DMS53 treated with DMSO at 0.1 percent for 48 hours (cell line): Measurements from ENCODE around the gene ADCY7.

Experiments
- DNase-seq: peaks from one replicate; lab custom pipeline; 2025; ENCODE audit not compliant: unreplicated experiment; lab: John Stamatoyannopoulos, UW

ADCY7 gene

DNA sequence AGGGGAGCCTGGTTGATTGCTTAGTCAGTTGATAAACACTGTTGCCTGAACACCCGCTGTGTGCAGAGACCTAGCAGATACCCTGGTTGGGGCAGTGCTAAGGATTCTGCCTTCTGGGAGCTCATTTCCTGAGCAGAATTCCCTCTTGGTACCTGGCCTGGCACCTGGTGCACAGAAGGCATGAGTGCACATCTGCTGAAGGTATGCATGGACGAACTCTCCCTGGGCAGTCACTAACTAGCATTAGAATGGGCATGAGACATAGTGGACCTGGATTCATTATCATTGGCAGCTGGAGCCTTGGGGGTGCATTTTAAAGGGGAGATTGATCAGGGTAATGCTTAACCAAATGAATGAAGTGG, 13.1 kb downstream of the ADCY7 start:
- peak; percentile 47 for DNase-seq

- no peak for DNase-seq
These were observed 14.6 kb downstream of the ADCY7 start for GRCh38 chr16:50280932-50281331.

DNA sequence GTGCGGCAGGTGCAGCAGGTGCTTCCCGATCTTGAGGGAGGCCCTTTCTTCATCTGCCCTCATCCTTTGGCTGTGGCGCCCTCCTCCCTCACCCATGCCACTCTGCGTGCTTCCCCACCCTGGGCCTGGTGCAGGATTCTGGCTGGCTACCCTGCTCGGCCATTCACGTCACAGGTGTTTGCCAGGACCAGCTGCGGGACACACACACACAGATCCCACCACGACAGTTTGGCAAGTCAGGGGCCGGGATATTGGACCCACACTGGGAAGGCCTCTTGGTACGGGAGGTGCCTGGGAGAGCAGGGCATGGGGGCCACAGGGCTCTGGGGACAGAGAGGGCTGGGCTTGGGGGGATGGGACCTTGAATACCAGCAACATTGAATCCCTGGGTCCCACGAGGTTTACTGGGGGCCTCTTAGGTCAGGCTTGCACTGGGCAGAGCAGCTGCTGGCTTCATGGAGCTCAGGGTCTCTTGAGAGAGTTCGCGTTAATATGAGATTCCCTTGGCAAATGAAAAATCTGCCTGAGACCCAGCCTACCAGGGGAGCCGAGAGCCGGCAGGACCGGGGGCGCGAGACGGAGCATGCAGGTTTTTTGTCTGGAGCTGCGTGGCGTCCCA, 15.1 kb downstream of the ADCY7 start:
- peak; percentile 88 for DNase-seq

DNA sequence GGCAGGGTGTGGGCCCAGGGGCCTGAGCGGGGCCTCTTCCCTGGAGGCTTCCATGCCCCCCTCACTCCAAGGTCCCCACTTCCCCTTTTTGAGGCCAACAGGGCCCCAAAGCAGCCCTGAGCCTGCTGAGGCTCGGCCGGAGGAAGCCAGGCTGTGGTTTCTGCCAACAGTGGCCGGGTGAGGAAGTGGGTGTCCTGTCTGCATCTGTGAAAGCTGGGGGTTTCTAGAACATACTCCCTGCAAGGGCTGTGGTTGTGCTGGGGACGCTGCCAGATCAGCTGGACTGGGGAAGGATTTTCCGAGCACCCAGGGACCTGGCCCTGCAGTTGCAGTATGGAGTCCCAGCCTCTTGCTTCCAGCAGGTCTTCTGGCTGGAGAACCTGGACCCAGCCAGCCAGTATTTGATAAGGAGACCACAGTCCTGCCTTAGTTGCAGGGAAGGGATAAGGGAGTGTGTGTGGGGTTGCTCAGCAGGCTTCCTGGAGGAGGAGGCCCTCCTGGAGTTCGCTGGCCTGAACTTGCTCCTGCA, 15.7 kb downstream of the ADCY7 start:
- no peak for DNase-seq

DNA sequence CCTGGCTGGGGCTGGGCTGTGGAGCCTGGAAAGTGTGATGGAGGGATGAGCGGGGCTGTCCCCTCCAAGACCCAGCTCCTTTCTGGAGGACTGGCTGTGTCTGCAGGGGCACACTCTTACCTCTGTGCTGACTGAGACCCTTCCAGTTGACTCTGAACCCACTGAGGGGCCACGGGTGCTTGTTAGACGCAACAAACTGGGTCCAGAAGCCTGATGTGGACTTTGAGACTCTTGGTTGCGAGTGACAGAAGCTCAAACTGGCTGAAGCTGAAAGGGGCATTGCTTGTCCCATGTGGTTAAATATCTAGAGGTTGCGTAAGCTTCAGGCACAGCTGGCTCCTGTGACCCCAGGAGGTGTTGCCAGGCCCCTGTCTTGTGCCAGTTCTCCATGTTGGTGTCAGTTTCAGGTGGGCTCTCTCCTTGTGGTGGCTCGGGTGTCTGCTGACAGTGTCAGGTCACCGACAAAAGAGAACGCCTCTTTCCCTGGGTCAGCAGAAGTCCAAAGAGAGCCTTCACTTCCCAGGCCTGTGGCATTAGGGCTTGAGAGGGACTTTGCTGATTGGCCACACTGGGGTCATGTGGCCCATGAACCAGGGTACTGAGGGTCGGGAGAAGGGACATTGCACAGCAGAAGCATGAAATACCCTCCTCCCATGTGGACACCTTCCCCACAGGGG, 16.7 kb downstream of the ADCY7 start:
- no peak for DNase-seq

- DNase-seq = no peak
These were observed 18.0 kb downstream of the ADCY7 start for GRCh38 chr16:50284131-50284911.

DNA sequence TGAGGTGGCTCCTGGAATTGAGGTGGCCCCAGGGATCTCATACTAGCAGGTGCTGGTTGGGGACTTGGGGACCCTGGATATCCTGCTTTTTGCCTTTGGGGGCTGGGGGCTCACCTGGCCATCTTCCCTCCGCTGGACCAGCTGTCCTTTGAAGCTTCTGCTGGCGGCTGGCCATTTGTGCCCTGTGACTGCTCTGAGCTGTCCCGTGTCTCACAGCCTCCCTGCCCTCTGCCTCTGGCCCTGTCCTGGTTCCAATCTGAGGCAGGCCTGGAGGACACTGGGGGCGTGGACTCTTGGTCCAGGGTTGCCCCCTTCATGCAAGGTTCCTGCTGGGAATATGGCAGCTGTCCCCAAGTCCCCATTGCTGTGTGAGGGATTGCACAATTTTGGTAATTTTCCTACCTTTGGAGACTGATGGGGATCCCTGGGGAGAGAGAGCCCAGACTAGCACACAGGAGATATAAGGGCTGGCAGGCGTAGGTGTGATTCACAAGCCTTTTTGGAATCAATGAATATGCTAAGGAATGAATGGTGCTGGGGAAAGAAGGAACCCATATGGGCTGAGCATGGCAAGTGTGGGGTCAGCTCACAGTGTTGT, 19.2 kb downstream of the ADCY7 start:
- no peak for DNase-seq

- DNase-seq = no peak
These were observed 20.3 kb downstream of the ADCY7 start for GRCh38 chr16:50286681-50287080.

DNA sequence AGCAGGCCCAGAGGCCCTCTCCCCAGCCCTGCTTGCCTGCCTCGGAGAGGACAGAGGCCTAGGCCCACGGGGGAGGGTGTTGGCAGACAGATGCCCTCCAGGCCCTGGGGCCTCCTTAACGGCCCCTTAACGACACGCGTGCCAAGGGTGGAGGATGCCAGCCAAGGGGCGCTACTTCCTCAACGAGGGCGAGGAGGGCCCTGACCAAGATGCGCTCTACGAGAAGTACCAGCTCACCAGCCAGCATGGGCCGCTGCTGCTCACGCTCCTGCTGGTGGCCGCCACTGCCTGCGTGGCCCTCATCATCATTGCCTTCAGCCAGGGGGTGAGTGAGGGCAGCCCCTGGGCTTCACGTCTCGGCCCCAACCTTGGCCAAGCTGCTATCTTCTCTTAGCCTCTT, 21.7 kb downstream of the ADCY7 start:
- no peak for DNase-seq

DNA sequence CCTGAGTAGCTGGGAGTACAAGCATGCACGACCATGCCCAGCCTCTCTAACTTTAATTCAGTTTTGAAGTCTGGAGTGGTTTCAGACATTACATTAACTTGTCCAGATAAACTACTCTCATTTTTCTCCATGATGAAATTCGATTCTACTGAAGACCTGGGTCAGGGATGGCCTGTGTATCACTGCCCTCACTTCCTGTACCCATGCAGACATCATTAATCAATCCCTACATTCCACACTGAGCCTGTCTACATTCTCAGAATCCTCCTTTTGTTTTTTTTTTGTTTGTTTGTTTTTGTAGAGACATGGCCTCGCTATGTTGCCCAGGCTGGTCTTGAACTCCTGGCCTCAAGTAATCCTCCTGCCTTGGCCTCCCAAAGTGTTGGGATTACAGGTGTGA, 22.6 kb downstream of the ADCY7 start:
- DNase-seq = no peak

DNA sequence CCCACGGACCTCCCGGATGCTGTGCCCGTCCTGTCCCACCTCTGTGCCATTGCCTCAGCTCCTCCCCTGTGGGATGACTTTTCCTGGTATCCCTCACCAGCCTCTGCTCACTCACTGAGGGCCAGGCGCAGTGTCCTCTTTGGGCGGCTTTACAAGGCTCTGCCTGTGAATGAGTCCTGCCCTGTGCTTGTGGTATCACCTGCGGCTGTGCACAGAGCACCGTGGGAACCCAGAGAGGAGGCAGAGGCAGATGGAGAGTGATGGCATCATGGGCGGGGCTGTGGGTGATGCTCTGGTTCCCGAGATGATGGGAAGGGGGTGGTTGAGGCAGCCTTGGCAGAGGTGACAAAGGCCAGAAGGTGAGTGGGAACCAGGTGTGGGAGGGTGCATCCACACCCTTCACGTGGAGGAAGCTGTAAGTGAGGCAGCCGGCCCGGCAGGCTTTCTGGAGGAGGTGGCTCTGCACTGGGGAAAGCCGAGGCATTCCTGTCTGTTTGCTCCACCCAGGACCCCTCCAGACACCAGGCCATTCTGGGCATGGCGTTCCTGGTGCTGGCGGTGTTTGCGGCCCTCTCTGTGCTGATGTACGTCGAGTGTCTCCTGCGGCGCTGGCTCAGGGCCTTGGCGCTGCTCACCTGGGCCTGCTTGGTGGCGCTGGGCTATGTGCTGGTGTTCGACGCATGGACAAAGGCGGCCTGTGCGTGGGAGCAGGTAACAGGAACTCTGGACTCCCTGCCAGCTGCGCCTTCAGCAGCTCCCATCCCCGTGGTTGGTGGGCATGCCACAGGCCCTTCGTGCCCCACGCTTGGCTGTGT, 23.8 kb downstream of the ADCY7 start:
- no peak for DNase-seq

- DNase-seq = no peak
These were observed 24.5 kb downstream of the ADCY7 start for GRCh38 chr16:50290856-50291255.

- no peak for DNase-seq
These were observed 25.6 kb downstream of the ADCY7 start for GRCh38 chr16:50291719-50292565.

DNA sequence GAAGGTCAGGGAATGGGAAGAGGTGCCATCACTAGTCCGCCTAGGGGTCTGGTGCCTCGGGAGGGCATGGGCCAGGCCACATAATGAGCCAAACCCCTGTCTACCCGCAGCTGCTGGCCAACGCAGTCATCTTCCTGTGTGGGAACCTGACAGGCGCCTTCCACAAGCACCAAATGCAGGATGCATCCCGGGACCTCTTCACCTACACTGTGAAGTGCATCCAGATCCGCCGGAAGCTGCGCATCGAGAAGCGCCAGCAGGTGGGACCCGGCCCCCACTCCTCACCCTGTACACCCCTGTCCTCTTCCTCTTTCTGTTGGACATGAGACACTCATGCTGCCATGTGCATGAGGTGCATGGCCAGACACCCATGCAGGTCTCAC, 26.2 kb downstream of the ADCY7 start:
- DNase-seq = no peak

- no peak for DNase-seq
These were observed 26.9 kb downstream of the ADCY7 start for GRCh38 chr16:50293041-50293783.

DNA sequence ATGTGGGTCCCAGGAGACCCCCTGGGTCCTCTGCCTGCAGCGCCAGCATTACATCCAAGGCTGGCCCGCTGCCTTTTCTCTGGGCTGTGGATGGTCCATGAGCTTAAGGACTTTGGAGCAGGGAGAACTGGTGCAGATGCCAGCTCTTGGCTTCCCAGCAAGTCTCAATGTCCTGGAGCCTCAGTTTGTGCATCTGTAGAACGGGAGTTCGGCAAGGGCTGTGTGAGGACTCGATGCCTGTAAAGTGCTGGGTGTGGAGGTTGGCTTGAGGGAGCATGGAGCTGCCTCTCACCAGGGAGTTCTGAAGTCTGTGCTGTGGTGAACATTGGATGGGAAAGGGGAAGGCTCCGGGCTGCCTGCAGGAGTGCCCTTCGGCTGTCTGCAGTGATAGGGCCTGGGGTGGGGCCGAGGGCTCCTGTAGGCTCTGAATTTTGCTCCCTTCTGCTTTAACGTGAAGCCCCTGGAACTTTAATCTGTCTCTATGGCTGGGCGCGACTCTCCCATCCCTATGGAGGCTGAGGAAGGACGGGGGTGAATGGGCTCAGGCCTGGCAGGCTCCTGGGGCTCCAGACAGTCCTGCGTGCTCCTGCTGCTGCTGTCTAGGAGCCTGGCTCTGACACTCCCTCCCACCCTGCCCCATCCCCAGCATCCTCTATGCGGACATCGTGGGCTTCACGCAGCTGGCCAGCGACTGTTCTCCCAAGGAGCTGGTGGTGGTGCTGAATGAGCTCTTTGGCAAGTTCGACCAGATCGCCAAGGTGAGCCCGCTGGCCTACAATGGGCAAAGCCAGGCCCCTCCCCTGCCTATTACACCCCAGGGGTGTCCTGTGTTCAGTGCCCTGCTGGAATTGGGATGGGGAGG, 27.9 kb downstream of the ADCY7 start:
- no peak for DNase-seq

DNA sequence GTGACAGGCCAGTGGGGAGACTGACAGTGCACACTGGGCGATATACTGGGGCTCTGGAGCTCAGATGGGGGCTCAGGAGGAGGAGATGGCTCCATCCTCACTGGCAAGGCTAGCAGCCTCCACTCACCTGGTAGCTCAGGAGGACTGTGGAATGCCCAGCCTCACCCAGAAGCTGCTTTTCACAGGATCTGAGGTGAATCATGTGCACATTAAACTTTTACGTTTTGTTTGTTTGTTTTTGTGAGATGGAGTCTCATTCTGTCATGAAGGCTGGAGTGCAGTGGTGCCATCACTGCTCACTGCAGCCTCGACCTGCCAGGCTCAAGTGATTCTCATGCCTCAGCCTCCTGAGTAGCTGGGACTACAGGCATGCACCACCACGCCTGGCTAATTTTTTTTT, 28.6 kb downstream of the ADCY7 start:
- DNase-seq = no peak

GRCh38 chr16:50295541-50296132, 29.3 kb downstream of the ADCY7 start:
- DNase-seq = no peak
